IMR-90 (cell line): Measurements from ENCODE around the gene MRPL38. TPM values are rescaled to one million over a fixed set of nuclear protein-coding genes. Genes with fewer than 3 reads are reported as not detected.

Experiments used
- ATAC-seq: fragments of 200-7000 bp; cut with Tn5 transposase; 2 replicates; pipeline ENCODE4 v1.9.1; 2020; ENCODE audit warnings: low read depth, mild to moderate bottlenecking, moderate library complexity
- BruUV-seq: library from RNA; stranded (reverse); fragments of 400-500 nt; replicated peaks from 2 replicates; lab custom pipeline; 2021; lab: Mats Ljungman, UMichigan
- CTCF ChIA-PET: fragments of 300-600 bp; formaldehyde crosslinking; extraction: SDS; loops from one replicate; lab custom pipeline; 2021; ENCODE audit warnings: antibody characterized with exemption; lab: Yijun Ruan, JAX
- POLR2A ChIA-PET: fragments of 300-600 bp; sonication (Branson Sonifier 250); formaldehyde crosslinking; loops from one replicate; lab custom pipeline; 2022; ENCODE audit warnings: antibody characterized with exemption; ENCODE audit not compliant: unreplicated experiment; lab: Charles Lee
- DNase-seq: peaks from one replicate; pipeline ENCODE4 v3.0.0; 2013
- H2AFZ ChIP-seq: replicated peaks from 2 replicates; pipeline ENCODE3; 2013; ENCODE audit warnings: low read length, mild to moderate bottlenecking; ENCODE audit not compliant: poor library complexity
- H2AK5ac ChIP-seq: 2 replicates; pipeline ENCODE4 v1.6.1; 2013; ENCODE audit warnings: low read depth, low read length, inconsistent platforms
- H2AK9ac ChIP-seq: replicated peaks from 2 replicates; pipeline ENCODE3; 2013; ENCODE audit warnings: mild to moderate bottlenecking, low read depth, low read length, moderate library complexity; ENCODE audit not compliant: poor library complexity
- H2BK120ac ChIP-seq: 2 replicates; pipeline ENCODE4 v1.6.1; 2013; ENCODE audit warnings: low read depth, low read length, inconsistent platforms
- H2BK15ac ChIP-seq: 3 replicates; pipeline ENCODE4 v1.6.1; 2013; ENCODE audit warnings: low read depth, low read length, inconsistent platforms
- H2BK20ac ChIP-seq: 2 replicates; pipeline ENCODE4 v1.6.1; 2013; ENCODE audit warnings: low read depth, mild to moderate bottlenecking, inconsistent platforms, low read length, moderate library complexity
- H2BK5ac ChIP-seq: 2 replicates; pipeline ENCODE4 v1.6.1; 2013; ENCODE audit warnings: mild to moderate bottlenecking, low read depth, low read length, inconsistent platforms; ENCODE audit not compliant: poor library complexity, severe bottlenecking
- H3K14ac ChIP-seq: replicated peaks from 2 replicates; pipeline ENCODE4 v1.6.1; 2013; ENCODE audit warnings: low read depth, low read length, inconsistent platforms
- H3K18ac ChIP-seq: 2 replicates; pipeline ENCODE4 v1.6.1; 2013; ENCODE audit warnings: low read depth, low read length, control low read depth
- H3K23ac ChIP-seq: 2 replicates; pipeline ENCODE4 v1.6.1; 2013; ENCODE audit warnings: low read depth, low read length, inconsistent platforms
- H3K27ac ChIP-seq: 2 replicates; pipeline ENCODE4 v1.5.1; 2013; ENCODE audit warnings: mild to moderate bottlenecking, control low read depth, low read length; ENCODE audit not compliant: insufficient read depth
- H3K27me3 ChIP-seq: 2 replicates; pipeline ENCODE4 v1.6.1; 2013; ENCODE audit warnings: low read length; ENCODE audit not compliant: control insufficient read depth, insufficient read depth
- H3K36me3 ChIP-seq: 2 replicates; pipeline ENCODE4 v1.6.1; 2013; ENCODE audit warnings: low read length, mixed read lengths; ENCODE audit not compliant: control insufficient read depth, insufficient read depth
- H3K4ac ChIP-seq: 2 replicates; pipeline ENCODE4 v1.6.1; 2013; ENCODE audit warnings: low read depth, low read length, inconsistent platforms
- H3K4me1 ChIP-seq: 2 replicates; pipeline ENCODE4 v1.6.1; 2013; ENCODE audit warnings: low read length, mixed read lengths; ENCODE audit not compliant: control insufficient read depth, insufficient read depth
- H3K4me2 ChIP-seq: 2 replicates; pipeline ENCODE4 v1.6.1; 2013; ENCODE audit warnings: low read depth, mild to moderate bottlenecking, control low read depth, low read length, moderate library complexity
- H3K4me3 ChIP-seq: 2 replicates; pipeline ENCODE4 v1.5.1; 2013; ENCODE audit warnings: low read depth, mild to moderate bottlenecking, control low read depth, low read length, moderate library complexity; ENCODE audit not compliant: insufficient read depth
- H3K56ac ChIP-seq: 2 replicates; pipeline ENCODE4 v1.6.1; 2013; ENCODE audit warnings: low read length, inconsistent platforms; ENCODE audit not compliant: insufficient read depth; ENCODE audit errors: extremely low read depth
- H3K79me1 ChIP-seq, 2 experiments: 2 replicates each; pipeline ENCODE4 v1.6.1; 2013; ENCODE audit warnings: low read length in 2 of 2, inconsistent platforms in 1 of 2, low read depth in 1 of 2
- H3K9ac ChIP-seq: 2 replicates; pipeline ENCODE4 v1.6.1; 2013; ENCODE audit warnings: low read depth, low read length, control low read depth
- H3K9me1 ChIP-seq: 2 replicates; pipeline ENCODE4 v1.6.1; 2013; ENCODE audit warnings: low read length, inconsistent platforms; ENCODE audit not compliant: insufficient read depth
- H3K9me3 ChIP-seq: 2 replicates; pipeline ENCODE4 v1.6.1; 2013; ENCODE audit warnings: low read length; ENCODE audit not compliant: control insufficient read depth, insufficient read depth
- H4K20me1 ChIP-seq: 2 replicates; pipeline ENCODE4 v1.6.1; 2013; ENCODE audit warnings: low read length, inconsistent platforms; ENCODE audit not compliant: insufficient read depth
- H4K5ac ChIP-seq: 2 replicates; pipeline ENCODE4 v1.6.1; 2013; ENCODE audit warnings: mild to moderate bottlenecking, low read depth, low read length, control low read depth
- H4K8ac ChIP-seq, 2 experiments: 2 replicates each; pipeline ENCODE4 v1.6.1; 2013; ENCODE audit warnings: low read depth in 2 of 2, low read length in 2 of 2, control low read depth in 1 of 2, inconsistent platforms in 1 of 2
- H4K91ac ChIP-seq: 2 replicates; pipeline ENCODE4 v1.6.1; 2013; ENCODE audit warnings: low read depth, low read length, inconsistent platforms; ENCODE audit not compliant: insufficient read depth
- BHLHE40 ChIP-seq: fragments of 150-350 bp; IDR thresholded peaks from 2 replicates; pipeline ENCODE4 v1.6.1; 2016; ENCODE audit warnings: mild to moderate bottlenecking, low read depth, low read length
- CEBPB ChIP-seq: IDR thresholded peaks from 2 replicates; pipeline ENCODE4 v1.6.1; 2012; ENCODE audit warnings: low read depth, low read length, improper control_type of control experiment
- CHD1 ChIP-seq: IDR thresholded peaks from 2 replicates; pipeline ENCODE4 v1.6.1; 2012; ENCODE audit warnings: low read depth, low read length, improper control_type of control experiment
- CTCF ChIP-seq: conservative IDR thresholded peaks from 2 replicates; pipeline ENCODE4 v1.5.1; 2012; ENCODE audit warnings: mild to moderate bottlenecking, low read depth, low read length, improper control_type of control experiment
- FOS ChIP-seq: fragments of 150-350 bp; IDR thresholded peaks from 2 replicates; pipeline ENCODE4 v1.6.1; 2016; ENCODE audit warnings: low read depth, low read length
- MAFK ChIP-seq: IDR thresholded peaks from 2 replicates; pipeline ENCODE4 v1.6.1; 2012; ENCODE audit warnings: low read depth, low read length, improper control_type of control experiment
- MAZ ChIP-seq: IDR thresholded peaks from 2 replicates; pipeline ENCODE4 v1.6.1; 2012; ENCODE audit warnings: low read depth, mild to moderate bottlenecking, low read length, improper control_type of control experiment, moderate library complexity, borderline replicate concordance
- NFE2L2 ChIP-seq: fragments of 150-350 bp; IDR thresholded peaks from 2 replicates; pipeline ENCODE4 v1.6.1; 2016; ENCODE audit warnings: low read depth, mild to moderate bottlenecking, low read length
- POLR2A ChIP-seq: IDR thresholded peaks from 2 replicates; pipeline ENCODE4 v1.6.1; 2012; ENCODE audit warnings: mild to moderate bottlenecking, low read depth, low read length
- RAD21 ChIP-seq: IDR thresholded peaks from 2 replicates; pipeline ENCODE4 v1.6.1; 2012; ENCODE audit warnings: low read length, improper control_type of control experiment
- RCOR1 ChIP-seq: IDR thresholded peaks from 2 replicates; pipeline ENCODE4 v1.6.1; 2012; ENCODE audit warnings: mild to moderate bottlenecking, low read length, improper control_type of control experiment; ENCODE audit not compliant: insufficient replicate concordance
- SMC3 ChIP-seq: fragments of 150-350 bp; IDR thresholded peaks from 2 replicates; pipeline ENCODE4 v1.6.1; 2016; ENCODE audit warnings: low read depth, mild to moderate bottlenecking, antibody characterized with exemption, low read length, moderate library complexity
- USF2 ChIP-seq: fragments of 150-350 bp; IDR thresholded peaks from 2 replicates; pipeline ENCODE4 v1.6.1; 2017; ENCODE audit warnings: mild to moderate bottlenecking, antibody characterized with exemption, low read length, low read depth
- WGBS, 2 experiments: methylation state at CpG; one replicate each; pipeline versions ENCODE4 v1.1.5 to v1.1.7; 2013; ENCODE audit warnings: missing lambda C conversion rate in 2 of 2; ENCODE audit not compliant: insufficient read length in 1 of 2; ENCODE audit errors: extremely low coverage in 2 of 2; 5-methylcytosine and 5-hydroxymethylcytosine counted together
- dilution Hi-C: fragments of 300-500 bp; cut with HindIII; formaldehyde crosslinking; loops from one replicate; pipeline ENCODE4 v1.14.3; 2018; ENCODE audit warnings: low sequenced_read_pairs; ENCODE audit not compliant: unreplicated experiment
- in situ Hi-C: fragments of 300-500 bp; cut with MboI; formaldehyde crosslinking; loops from 3 replicates; pipeline ENCODE4 v1.14.3; 2019; ENCODE audit warnings: low sequenced_read_pairs, inconsistent platforms, mixed read lengths
- intact Hi-C: fragments of 100-400 bp; cut with micrococcal nuclease; formaldehyde crosslinking; loops from 2 replicates; pipeline ENCODE4 v1.10.0; 2022
- polyA plus RNA-seq, 3 experiments: library from polyadenylated mRNA; depleted of rRNA; stranded (reverse); fragments of >200 nt; gene quantifications; 2 replicates each; pipeline ENCODE4 v1.2.3, GENCODE V29; 2012; ENCODE audit warnings: low replicate concordance in 1 of 3
- total RNA-seq: library from RNA; depleted of rRNA; stranded (reverse); fragments of >200 nt; gene quantifications from 2 replicates; pipeline ENCODE4 v1.2.3, GENCODE V29; 2012

The MRPL38 gene
- total and polyA plus RNA-seq, 2 of the 4 experiments (the other 2 are of a cell fraction), result 13.3 to 42.5 TPM

- in situ Hi-C loops, result no loop called here
- 0 out of 2 replicates have a peak overlapping the region, but pooled peaks have one; percentile 2 for H4K5ac ChIP-seq
- peaks cover 11% of the 10 kb centered on the region for H3K4me1 ChIP-seq
- peaks cover 4% of the 10 kb centered on the region for H3K36me3 ChIP-seq
- POLR2A ChIA-PET, result interaction anchor here (1.5 kb wide), 1 partner anchor 76 kb away, joined by 6 read pairs; a partner anchor contains a TSS
- H3K9me3 ChIP-seq, result no peaks in the 10 kb centered on the region
- H3K4ac ChIP-seq, result peak overlapping the region; percentile 62
- peak overlapping the region; percentile 94 for H2AFZ ChIP-seq
- peak overlapping the region; percentile 78 for H3K4me2 ChIP-seq
- intact Hi-C loops, result no loop called here
- CTCF ChIA-PET, result interaction anchor here (1.1 to 2.1 kb wide), 5 partner anchors 19 to 158 kb away, joined by 3 to 9 read pairs (median 5); no protein-coding TSS in a partner anchor
- no TSS peak for BruUV-seq
- H2BK20ac ChIP-seq, result no peak overlapping the region
- H3K18ac ChIP-seq, result no peak overlapping the region
- H3K9me1 ChIP-seq, result peaks cover 7% of the 10 kb centered on the region
- dilution Hi-C loops, result no loop called here
- H3K56ac ChIP-seq, result 0 out of 2 replicates have a peak overlapping the region, but pooled peaks have one; percentile 2
- ATAC-seq (no peak), DNase-seq (peak; percentile 31)
- H3K23ac ChIP-seq, result peak overlapping the region; percentile 19
- H2AK9ac ChIP-seq, result peak overlapping the region; percentile 90
- H2BK15ac ChIP-seq, result peak overlapping the region; percentile 82; the same call in 2 of the 3 replicates
- peak overlapping the region; percentile 70 for H3K27ac ChIP-seq
- H4K8ac ChIP-seq, result peak overlapping the region; percentile 75 to 77; a peak in 3 of 4 replicates
- peak overlapping the region; percentile 35 for H2BK5ac ChIP-seq
- peaks cover 6 to 28% of the 10 kb centered on the region in 2 experiments; a peak in 3 of 4 replicates for H3K79me1 ChIP-seq
- no peak overlapping the region; the same call in 1 of the 2 replicates for H3K14ac ChIP-seq
- WGBS, 2 experiments, result 5% methylated on average over 8 of the region's 24 CpGs; no CpG with 5 or more reads in 1 of the 2 experiments
- H4K91ac ChIP-seq, result peak overlapping the region; percentile 40
- peak overlapping the region; percentile 6 for H2BK120ac ChIP-seq
- peak overlapping the region; percentile 68 for H3K4me3 ChIP-seq
- no peaks in the 10 kb centered on the region for H3K27me3 ChIP-seq
- peak overlapping the region; percentile 31; the same call in 1 of the 2 replicates for H2AK5ac ChIP-seq
- H3K9ac ChIP-seq, result peak overlapping the region; percentile 72
- peaks cover 5% of the 10 kb centered on the region; the same call in 1 of the 2 replicates for H4K20me1 ChIP-seq
- TF ChIP-seq SMC3 (peak; percentile 31), USF2 (0 out of 2 replicates have a peak, but pooled peaks have one; percentile 7), BHLHE40 (no peak), FOS (no peak), POLR2A (no peak; the same call in 1 of the 2 replicates), RAD21 (peak; percentile 55; the same call in 1 of the 2 replicates), RCOR1 (no peak), NFE2L2 (no peak), CTCF (peak; percentile 57; the same call in 1 of the 2 replicates), CHD1 (no peak), MAFK (no peak), MAZ (no peak), CEBPB (no peak)
These were observed 48.5 kb downstream of the MRPL38 start for GRCh38 chr17:75856062-75856756.
